ENCODE results near the gene HS2ST1.

DNA sequence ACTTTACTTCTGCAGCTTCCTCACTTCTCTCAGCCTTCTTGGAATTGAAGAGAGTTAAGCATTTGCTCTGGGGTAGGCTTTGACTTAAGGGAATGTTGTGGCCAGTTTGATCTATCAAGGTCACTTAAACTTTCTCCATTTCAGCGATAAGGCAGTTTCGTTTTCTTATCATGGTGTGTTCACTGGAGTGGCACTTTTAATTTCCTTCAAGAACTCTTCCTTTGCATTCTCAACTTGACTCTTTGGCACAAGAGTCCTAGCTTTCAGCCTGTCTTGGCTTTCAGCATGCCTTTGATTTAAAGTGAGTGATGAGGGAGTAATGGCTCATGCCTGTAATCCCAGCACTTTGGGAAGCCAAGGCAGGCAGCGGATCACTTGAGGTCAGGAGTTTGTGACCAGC, 38.7 kb downstream of the HS2ST1 start:
- no peak for TF ChIP-seq GATA2 (IDR thresholded peaks at IDR 0.05; ENCODE audit: low read depth, low read length)
- TF ChIP-seq GATA3 (IDR thresholded peaks at IDR 0.05; ENCODE audit: low read depth, low read length): no peak
